OCI-M2 (cell line): ENCODE results near the gene DNAH9.
"Not testable (repeated sequence)": the region's sequence is repeated elsewhere in the genome, so short reads cannot be mapped to it uniquely, and the experiment has no call there.

Experiments
- DNase-seq: peaks from one replicate; lab custom pipeline; 2025; ENCODE audit not compliant: unreplicated experiment; lab: John Stamatoyannopoulos, UW

The DNAH9 gene

DNA sequence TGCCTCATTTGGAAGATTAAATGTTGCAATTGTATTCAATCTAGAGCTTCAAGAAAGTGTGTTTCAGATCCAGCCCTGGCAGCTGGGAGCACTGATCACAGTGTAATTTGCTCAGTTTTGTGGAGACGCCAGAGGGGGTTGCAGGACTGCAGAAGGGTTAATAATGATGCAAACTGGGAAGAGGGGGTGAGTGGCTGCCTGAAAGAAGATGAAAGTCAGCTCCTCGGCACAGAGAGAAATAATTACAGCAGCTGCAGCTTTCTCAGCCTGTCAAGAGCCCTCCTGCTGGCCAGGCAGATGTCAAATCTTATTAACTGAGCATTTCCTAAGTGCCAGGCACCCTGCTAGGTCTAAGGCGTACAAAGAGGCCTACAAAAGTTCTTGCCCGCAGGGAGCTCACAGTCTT, 301.3 kb downstream of the DNAH9 start:
- no peak for DNase-seq

- no peak for DNase-seq
Measured at GRCh38 chr17:11900041-11900476, 301.8 kb downstream of the DNAH9 start.

GRCh38 chr17:11900655-11901054, 302.4 kb downstream of the DNAH9 start:
- no peak for DNase-seq

- no peak for DNase-seq
Measured at GRCh38 chr17:11901931-11902330, 303.7 kb downstream of the DNAH9 start.

- DNase-seq, result peak; percentile 29
Measured at GRCh38 chr17:11908711-11909146, 310.5 kb downstream of the DNAH9 start.

GRCh38 chr17:11909348-11909747, 311.1 kb downstream of the DNAH9 start:
- no peak for DNase-seq

DNA sequence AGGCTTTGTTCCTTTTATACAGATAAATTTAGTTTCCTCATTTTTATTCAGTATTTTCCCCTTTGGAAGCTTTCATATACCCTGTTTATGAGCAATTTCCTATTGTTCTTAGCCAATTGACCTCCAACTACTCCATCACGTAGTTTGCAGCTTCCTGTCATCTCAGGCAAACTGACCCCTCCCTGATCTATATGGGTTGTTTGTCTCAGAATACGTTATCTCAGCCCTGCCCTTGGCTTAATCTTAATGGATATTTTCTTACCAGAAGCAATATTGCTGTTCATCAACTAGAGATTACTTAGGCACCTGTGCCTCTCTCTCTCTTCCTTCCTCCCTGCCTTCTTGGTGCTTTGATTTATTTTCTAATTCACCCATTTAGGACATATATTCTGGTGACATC, 317.8 kb downstream of the DNAH9 start:
- no peak for DNase-seq

DNA sequence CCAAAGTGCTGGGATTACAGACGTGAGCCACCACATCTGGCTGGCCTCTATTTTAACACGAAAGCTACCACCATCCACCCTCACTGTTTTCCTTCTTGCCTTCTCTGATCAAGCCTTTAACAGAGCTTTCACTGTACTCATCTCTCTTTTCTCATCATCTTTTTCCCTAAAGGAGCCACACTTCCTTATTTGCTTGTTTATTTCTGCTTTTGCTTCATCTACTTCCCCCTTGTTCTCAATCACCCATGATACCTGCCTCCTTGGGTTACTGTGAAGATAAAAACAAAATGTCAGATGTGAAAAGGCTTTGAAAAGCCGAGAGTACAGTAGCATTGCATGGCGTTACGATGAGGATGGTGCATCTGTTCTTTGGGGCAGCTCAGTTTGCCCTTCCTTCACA, 319.1 kb downstream of the DNAH9 start:
- no peak for DNase-seq

- no peak for DNase-seq
Measured at GRCh38 chr17:11921296-11921695, 323.0 kb downstream of the DNAH9 start.

DNA sequence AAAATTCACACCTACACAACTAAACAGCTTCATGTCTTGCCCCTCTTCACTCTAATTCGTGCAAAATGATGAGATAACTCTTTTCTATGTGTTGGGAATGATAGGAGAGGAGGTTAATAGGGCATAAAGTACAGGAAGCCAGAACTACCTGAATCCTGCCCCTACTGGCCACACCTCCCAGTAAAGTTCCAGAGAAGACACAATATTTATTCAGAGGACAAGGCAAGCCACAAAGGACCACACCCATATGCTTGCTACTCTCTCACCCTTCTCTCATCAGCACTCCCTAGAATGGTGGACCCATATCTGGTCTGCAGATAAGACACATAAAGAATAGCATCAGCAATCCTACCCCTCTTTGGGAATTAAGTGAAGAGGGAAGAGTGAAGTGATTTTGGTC, 324.4 kb downstream of the DNAH9 start:
- no peak for DNase-seq

DNA sequence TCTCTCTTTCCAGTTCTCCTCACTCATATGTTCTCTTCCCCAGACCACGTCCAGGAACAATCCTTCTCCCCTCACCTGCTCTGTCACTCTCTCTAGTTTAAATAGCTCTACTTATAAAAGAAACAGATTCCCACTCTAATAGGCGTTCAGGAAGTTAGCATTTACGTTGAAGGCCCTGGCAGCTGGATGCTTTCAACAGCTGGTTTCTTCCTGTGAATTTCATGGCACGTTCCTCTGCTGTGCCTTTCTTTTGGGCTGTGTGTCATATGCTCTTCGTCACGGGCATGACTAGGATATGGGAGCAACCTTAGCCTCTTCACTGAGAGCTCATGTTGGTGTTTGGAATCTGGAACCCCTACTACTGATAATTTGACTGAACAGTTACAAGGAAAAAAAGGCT, 325.8 kb downstream of the DNAH9 start:
- DNase-seq, result no peak

DNA sequence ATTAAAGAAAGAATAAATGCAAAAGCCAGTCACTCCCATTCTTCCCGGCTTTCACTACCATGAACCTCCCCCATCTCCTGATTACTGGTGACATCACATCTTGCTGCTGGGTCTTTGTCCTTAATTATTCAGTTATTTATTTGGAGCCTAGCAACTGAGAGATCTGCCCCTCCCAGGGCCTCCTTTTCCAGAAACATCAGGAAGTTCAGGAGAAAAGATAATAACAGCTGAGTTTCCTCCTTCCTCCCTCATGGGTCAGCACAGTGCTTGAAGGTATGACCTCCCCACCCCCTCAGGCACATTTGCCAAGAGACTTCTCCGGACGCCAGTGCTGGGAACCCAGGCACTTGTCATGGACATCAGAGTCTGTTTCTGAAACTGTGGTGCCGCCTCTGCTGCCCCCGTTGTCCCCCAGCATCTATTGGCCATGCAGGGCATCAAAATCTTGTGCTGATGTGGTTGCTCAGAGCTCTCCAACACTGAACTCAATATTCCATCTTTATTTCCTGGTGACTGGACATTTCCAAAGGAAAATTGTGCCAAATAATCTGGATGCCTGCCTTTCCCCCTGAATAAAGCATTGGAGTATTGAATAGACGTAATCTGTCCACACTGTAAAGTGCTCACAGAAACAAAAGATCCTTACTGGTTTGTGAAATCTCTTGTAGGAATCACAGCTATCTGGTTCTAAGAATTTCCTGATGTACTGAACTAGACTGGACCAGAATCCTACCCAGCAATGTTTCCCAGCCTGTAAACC, 327.2 kb downstream of the DNAH9 start:
- DNase-seq, result no peak

DNA sequence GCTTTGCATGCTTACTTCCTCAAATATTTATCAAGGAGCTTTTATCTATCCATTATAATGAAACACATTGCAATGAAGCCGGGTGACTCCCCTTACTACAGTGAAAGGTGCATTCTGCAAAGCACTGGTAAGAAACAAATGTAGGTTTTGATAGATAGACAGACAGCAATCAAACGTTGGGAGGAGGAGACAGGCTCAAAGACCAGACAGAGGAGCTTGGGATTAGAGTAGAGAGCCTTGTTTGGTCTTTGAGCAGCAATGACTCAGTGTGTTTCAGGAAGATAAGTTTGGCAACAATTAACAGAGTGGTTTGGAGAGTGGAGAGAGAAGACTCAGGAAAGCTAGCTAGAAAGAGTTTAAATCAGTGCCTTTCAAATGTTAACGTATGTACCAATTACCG, 330.2 kb downstream of the DNAH9 start:
- DNase-seq, result no peak

GRCh38 chr17:11932337-11932898, 334.1 kb downstream of the DNAH9 start:
- DNase-seq, result no peak

- no peak for DNase-seq
Measured at GRCh38 chr17:11935734-11936406, 337.6 kb downstream of the DNAH9 start.

GRCh38 chr17:11940904-11941303, 342.6 kb downstream of the DNAH9 start:
- no peak for DNase-seq

DNA sequence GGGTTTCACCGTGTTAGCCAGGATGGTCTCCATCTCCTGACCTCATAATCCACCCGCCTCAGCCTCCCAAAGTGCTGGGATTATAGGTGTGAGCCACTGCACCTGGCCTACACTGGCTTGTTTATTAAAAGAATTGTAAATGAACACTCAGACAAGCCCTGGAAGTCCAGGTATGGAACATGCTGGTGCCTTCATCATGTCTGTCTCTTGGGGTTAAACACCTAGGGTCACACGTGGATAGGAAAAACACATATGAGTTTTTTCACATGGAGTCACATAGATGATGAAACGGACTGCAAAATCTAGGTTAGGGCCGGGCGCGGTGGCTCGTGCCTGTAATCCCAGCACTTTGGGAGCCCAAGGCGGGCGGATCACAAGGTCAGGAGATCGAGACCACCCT, 344.8 kb downstream of the DNAH9 start:
- DNase-seq, result not testable (repeated sequence)

GRCh38 chr17:11943759-11944347, 345.6 kb downstream of the DNAH9 start:
- DNase-seq, result no peak

- DNase-seq, result no peak
Measured at GRCh38 chr17:11944587-11944986, 346.3 kb downstream of the DNAH9 start.

- DNase-seq, result no peak
Measured at GRCh38 chr17:11948789-11949188, 350.5 kb downstream of the DNAH9 start.

GRCh38 chr17:11949571-11949970, 351.3 kb downstream of the DNAH9 start:
- DNase-seq, result not testable (repeated sequence)
